PC-9 (cell line): ENCODE results near the gene PTGES2.
A peak's percentile ranks its signal among the peaks of the same experiment; 100 is the strongest.

Source experiments
- CTCF ChIP-seq: fragments of 200-600 bp; sonication (generic); conservative IDR thresholded peaks from 2 replicates; pipeline ENCODE4 v1.6.1; 2017; ENCODE audit warnings: mixed run types, antibody characterized with exemption, mild to moderate bottlenecking, moderate library complexity
- EZH2 ChIP-seq: fragments of 200-600 bp; sonication (generic); IDR thresholded peaks from 2 replicates; pipeline ENCODE4 v1.8.0; 2017; ENCODE audit warnings: antibody characterized with exemption, low read depth

DNA sequence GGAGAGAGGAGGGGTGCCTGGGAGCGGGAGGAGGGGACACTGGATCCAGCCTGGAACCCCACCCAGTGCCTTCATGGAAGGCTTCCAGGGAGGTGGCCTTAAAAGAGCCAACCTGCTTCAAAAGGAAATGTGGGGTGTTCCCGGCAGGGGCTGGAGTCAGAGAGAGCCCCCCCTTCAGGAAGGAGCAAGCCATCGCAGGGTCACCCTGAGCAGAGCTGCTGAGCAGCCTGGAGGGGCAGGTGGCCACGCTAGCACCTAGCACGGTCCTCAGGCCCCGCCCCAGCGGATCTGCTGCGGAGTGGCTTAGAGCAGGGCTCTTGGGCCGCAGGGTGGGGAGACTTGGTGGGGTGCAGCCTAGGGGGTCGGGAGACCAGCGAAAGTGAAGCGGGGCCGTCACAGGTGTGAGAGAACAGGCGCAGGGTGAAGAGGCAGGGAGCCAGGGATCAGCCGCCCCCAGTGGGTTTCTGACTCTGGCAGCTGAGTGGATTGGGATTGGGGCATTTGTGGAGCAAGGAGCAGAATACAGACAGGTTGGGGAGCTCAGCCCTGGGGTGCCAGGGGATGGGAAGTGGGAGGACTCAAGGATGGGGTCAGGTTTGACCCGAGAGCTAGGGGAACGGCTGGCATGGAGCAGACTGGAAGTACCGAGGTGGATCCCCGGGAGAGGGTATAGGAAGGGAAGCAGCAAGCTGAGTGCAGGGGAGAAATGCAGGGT lies 23.2 kb upstream of the PTGES2 start:
- TF ChIP-seq CTCF (peak; percentile 64), EZH2 (no peak)
